HG02938 (cell line): ENCODE results near the gene RHOD.

Experiments
- ATAC-seq: cut with Tn5 transposase; IDR thresholded peaks from one replicate; pipeline ENCODE4 v1.9.1; 2021; ENCODE audit warnings: mild to moderate bottlenecking, moderate library complexity; ENCODE audit not compliant: unreplicated experiment

RHOD gene

GRCh38 chr11:67113231-67113721 is 56.6 kb downstream of the RHOD start:
- no peak for ATAC-seq

- no peak for ATAC-seq
Observed at GRCh38 chr11:67114275-67114896, 57.7 kb downstream of the RHOD start.

- ATAC-seq: no peak
Observed at GRCh38 chr11:67116758-67117105, 60.1 kb downstream of the RHOD start.

GRCh38 chr11:67117176-67117575 is 60.5 kb downstream of the RHOD start:
- ATAC-seq: no peak

GRCh38 chr11:67117672-67118180 is 61.1 kb downstream of the RHOD start:
- no peak for ATAC-seq

GRCh38 chr11:67118181-67118766 is 61.6 kb downstream of the RHOD start:
- ATAC-seq: no peak

- peak; percentile 60 for ATAC-seq
Observed at GRCh38 chr11:67118801-67119584, 62.3 kb downstream of the RHOD start, which contains the start of gene KDM2A. TSS of gene KDM2A (plus strand) at chr11:67119263. CDS start at chr11:67121317, 2,054 bp downstream.

- peak; percentile 5 for ATAC-seq
Observed at GRCh38 chr11:67119585-67120391, 63.1 kb downstream of the RHOD start.

GRCh38 chr11:67120456-67120855 is 63.8 kb downstream of the RHOD start:
- ATAC-seq: no peak

GRCh38 chr11:67120881-67121710 is 64.4 kb downstream of the RHOD start:
- no peak for ATAC-seq
